Fibroblast of lung (primary cell): ENCODE results near the gene SREBF1.

Experiments used
- CTCF ChIP-seq, 2 donors: IDR thresholded peaks in 1 of 2; conservative IDR thresholded peaks in 1 of 2; 1 replicate in 1 of 2; 2 replicates in 1 of 2; pipeline ENCODE4 v1.5.1; 2011 to 2012; ENCODE audit warnings: low read length in 2 of 2, control low read depth in 1 of 2, inconsistent platforms in 1 of 2, low read depth in 1 of 2, mild to moderate bottlenecking in 1 of 2
- EZH2 ChIP-seq: IDR thresholded peaks from 2 replicates; pipeline ENCODE4 v1.5.1; 2012; ENCODE audit warnings: low read length, control low read depth, mild to moderate bottlenecking; ENCODE audit errors: missing control alignments

- no peak for TF ChIP-seq CTCF (conservative IDR thresholded peaks at IDR 0.05 in 1 of 2, IDR thresholded peaks at IDR 0.05 in 1 of 2; ENCODE audit: low read depth in 1 of 2, low read length in 2 of 2)
- no peak for TF ChIP-seq EZH2
Observed at GRCh38 chr17:17786998-17787397, 49.8 kb downstream of the SREBF1 start.
